Activated CD8-positive, alpha-beta memory T cell treated with anti-CD3 and anti-CD28 coated beads, Interleukin-2, amount 50 U/mL, for 48 hours (primary cell): Measurements from ENCODE around the gene DLG2.

ENCODE experiments used
- DNase-seq: peaks from one replicate; pipeline ENCODE4 v3.0.0-alpha.2; 2020

The DLG2 gene

DNA sequence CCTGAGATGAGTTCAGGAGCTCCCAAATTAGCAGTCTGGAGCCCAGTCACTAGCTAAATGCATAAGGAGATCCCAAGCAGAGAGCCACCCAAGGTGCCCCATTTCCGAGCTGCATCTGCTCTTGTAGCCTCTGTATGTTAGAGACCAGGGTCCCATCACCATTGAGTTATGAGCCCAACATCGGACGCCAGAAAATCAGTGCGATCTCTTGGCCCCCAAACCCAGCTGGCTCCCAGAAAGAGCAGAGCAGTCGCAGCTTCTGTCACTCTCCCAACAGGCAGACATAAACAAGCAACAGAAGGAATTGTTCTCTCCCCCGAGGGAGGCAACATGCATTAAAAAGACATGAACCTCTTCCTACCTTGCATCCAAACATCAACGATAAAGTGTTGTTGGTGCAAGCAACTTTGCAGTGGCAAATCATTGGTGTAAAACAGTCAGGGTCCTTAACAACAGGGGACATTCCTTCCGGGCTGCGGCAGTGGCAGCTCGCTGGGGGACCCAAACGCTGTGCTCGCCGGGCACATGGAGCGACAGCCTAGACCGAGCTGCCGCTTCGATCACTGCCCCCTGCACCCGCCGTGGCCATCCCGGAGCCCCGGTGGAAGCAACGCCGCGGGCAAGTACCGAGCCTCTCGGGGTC, 907.1 kb downstream of the DLG2 start:
- peak; percentile 44 for DNase-seq

DNA sequence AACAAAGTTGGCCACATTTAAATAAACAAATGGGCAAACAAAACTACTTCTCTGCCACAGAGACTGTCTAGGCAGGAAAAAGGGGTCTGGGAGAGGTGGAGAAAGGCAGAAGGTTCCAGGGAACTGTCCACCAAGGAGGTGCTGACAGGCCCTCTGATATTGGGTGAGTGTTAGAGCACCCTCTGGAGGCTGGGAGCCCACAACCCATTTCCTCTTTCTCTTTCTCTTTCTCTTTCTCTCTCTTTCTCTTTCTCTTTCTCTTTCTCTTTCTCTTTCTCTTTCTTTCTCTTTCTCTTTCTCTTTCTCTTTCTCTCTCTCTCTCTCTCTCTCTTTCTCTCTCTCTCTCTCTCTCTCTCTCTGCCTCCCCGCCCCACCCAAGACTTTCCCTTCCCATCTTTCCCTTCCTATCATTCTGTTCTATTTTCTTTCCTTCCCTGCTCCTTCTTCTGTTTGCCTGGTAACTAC, 912.8 kb downstream of the DLG2 start:
- peak; percentile 49 for DNase-seq

DNA sequence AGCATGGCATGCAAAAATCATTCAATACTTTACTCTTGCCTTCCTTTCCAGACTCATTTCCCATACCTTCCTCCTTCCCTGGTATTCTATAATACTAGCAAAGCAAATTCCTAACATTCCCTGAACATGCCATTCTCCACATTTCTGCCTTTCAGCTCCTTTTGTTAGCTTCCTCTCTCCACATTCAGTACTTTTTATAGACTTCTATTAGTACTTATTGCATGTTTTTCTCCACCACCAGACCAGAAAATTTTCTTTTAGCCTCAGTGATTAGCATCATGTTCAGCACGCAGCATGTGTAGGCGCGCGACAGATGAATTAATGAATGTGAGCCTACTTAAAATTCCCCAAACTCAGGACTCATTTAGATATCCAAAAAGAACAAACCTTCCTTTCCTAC, 935.3 kb downstream of the DLG2 start:
- no peak for DNase-seq

DNA sequence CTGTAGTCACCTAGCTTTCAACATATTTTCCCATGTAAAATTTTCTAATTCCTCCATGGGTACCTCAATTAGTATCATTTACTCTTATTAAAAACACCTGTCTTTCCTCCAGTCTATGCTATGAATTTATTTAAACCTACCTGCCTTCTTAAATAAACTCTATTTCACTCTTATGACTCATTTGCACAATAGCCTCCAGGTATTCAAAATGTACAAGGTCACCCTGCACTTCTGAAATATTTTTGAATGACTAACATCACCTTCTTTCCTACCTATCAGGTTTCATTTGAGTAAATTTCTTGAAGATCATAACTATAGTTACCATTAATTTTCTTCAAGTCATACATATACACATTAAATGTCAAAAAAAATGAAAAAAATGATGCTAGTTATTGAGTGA, 939.7 kb downstream of the DLG2 start:
- no peak for DNase-seq

DNA sequence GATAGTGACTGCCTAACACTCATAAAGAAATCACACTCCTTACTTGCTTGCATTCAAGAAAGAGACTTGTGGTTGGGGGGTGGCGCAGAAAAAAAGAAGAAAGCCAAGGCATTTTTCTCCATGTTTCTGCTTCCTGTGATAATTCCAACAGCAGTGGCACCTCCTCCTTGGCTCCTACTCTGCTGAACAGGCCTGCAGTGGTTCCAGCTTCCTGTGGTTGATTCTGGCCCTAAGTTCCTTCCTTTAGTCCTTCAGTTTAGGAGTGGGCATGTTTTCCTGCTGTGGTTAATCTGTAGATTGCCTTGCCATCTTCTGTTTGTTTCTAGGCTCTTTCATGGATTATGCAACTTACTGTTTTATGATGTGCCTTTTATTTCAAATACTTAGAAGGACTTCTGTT, 940.4 kb downstream of the DLG2 start:
- DNase-seq = no peak

DNA sequence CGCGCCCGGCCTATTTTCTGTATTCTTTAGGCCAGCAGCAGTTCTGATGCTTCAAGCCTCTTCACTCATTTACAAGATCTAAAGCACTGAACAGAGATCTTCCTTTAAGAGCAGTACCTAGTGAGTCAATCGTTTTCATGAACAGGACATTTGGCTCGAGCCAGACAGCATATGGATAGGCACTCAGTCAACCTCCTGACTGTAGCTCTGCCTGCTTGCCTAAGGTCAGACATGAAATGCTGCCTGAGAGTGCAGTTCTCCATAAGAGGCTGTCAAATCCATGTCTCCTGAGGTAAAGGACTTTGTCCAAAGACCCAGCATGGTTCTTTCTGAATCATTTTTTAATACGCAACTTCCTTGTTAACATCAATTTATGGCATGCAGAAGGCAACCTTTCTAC, 941.2 kb downstream of the DLG2 start:
- no peak for DNase-seq

DNA sequence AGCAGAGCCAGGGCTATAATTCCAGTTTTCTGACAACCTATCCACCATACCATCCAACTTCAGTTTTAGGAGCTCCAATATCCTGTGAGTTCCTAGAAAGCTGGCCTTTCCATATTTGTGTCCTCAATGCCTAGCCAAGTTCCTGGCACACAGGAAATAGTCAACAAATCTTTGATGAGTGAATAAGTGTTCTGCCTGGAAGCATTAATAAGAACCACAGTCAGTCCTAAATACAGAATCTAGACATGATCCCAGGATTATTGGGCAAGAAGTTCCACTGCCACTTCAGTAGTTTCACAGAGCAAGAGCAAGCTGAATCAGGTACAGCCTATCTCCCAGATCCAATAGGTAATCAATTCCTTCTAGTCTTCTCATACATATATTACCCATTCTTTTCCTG, 942.0 kb downstream of the DLG2 start:
- no peak for DNase-seq

DNA sequence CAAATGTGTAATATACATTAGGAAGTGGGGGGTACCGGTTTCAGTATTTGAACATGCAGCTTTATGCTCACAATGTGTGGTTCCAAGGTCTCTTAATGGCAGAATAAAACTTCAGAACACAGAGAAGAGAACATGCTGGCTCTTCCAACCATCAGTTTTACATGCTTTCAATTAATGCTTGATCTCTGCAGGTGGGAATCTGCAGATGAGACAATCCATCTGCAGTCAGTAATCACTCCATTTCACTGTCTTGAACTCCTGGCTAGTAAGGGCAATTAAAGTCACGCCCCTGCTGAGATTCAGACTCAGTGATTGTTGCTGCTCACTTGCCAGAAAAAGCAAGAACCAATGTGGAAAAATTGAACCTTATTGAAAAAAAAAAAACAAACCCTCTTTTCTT, 945.7 kb downstream of the DLG2 start:
- no peak for DNase-seq

DNA sequence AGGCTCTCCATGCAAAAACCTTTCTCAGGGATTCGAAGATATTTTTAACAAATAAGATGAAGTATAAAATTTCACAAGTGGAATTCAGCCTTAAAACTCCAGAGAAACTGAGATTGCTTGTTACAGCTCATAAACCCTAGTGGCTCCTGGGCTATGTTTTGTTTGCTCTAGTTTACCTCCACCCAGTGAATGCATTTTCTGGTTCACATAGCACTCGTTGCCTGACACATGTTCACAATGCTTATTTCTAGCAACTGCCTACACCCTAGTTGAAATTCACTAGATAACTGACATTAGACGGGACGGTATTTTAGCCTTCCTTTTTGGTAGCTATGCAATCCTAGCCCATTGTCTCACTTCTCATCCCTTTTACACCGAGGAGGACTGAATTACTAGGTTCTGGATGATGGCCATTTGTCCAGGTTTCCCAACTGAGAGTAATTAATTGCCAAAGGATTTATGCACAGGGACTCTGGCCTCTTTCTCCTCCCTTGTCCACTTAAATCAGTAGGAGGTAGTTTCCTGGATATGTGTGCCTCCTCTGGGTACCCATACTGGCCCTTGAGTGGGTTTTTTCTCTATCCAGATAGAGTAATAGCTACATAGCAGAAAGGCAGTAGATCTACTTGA, 951.6 kb downstream of the DLG2 start:
- DNase-seq = no peak

DNA sequence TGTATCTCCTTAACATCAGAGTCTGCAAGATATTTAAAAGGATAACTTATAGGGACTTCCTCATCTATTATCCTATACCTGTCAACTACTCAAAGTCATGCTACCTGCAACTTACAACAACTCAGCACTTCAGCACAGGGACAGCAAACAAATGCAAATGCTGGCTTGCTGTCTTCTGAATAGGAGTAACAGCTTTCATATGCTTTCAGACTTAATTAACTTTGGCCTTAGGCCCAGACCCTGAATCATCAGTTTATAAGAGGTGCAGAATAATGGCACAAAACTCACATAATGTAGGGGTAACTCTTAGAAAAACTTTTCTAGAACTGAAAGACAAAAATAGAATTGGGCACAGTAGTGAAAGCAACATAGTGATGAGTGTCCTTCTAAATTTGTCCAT, 953.4 kb downstream of the DLG2 start:
- DNase-seq = no peak

DNA sequence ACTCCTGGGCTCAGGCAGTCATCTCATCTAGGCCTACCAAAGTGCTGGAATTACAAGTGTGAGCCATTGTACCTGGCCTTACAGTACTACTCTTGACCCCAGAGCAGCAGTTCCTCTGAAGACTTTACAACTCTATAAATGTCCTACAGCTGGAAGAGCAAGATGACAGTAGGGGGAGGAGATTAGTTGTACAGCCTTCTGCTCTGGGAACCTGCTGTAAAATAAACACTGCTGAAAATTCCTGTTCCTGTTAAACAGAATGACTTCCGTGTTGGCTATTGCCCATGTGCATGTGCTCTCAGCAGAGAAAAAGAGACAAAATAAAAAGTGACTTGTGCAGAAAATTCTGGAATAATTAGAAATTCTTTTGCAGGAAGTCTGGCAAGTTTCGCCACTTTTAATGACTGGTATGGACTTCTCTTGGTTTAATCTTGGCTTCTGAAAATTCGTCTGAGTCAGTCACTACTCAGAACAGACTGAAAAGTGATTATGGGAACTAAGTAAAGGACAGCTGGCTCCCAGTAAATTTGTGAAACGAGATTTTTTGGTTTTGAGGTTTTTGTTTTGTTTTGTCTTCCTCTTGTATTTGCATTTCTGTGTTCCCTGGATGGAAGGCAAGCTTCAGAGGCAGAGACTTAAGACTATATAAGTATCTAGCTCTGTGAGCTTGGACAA, 955.7 kb downstream of the DLG2 start:
- DNase-seq = no peak

DNA sequence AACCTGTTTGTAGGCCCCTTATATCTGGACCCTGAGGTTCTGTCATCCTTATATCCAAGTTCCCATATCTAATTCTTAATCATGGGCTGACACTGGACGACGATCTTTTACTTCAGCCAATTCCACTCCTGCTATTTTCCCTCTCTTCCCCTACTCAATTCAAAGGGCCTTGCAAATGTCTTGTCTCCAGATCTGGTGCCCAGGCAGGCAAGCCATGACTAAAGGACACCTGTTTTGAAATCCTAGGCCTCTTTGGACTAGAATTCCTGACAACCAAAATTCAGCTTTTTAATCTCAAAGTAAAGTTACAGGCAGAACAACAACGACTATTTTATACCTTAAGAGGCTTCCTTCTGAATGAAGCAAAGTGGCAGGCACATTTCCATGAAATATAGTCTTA, 963.4 kb downstream of the DLG2 start:
- no peak for DNase-seq

DNA sequence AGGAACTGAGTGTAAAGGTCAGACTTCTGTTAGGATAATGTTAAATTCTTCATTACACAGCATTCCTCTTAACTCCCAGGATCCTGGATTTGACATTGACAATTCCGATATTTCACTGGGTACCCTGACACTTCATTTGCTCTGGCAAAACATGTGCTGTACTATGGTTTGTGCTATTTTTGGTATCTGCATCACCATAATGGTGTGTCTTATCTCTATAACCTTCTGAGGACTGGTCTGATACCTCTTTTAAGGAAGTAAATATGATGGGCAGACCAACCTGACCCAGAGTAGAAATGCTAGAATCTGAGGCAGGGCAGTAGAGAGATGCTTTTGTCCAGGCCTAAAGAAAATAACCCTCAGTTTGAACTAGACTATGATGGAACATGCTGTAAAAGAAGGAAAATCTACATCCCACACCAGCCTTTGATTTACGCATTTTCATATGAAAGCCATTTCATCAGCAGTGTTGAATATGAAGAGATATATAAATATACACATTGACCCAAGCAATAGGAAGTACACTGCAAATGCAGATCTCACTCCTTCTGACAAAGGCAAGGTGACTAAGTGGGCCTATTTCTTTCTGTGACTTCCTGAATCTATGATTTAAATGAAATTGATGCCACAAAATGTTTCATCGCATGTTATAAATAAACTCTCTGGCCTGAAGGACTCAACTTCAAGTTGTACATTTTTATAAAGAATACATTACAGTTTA, 966.7 kb downstream of the DLG2 start:
- DNase-seq = no peak

DNA sequence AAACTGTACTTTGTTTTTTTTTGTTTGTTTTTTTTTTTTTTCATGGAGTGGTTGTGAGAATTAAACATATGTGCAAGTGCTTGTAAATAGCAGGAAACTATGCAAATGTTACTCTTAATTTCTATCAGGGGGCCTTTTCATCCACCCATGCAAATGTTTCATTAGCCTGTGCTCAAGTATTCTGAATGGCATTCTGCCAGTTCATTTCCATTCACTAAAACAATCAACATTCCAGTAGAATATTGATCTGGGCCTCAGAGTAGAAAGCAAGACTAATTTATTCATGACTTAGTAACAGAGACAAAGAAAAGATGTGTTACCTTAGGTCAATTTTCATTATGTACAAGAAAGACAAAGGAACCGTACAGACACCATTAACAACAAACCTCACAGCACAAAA, 971.4 kb downstream of the DLG2 start:
- no peak for DNase-seq

DNA sequence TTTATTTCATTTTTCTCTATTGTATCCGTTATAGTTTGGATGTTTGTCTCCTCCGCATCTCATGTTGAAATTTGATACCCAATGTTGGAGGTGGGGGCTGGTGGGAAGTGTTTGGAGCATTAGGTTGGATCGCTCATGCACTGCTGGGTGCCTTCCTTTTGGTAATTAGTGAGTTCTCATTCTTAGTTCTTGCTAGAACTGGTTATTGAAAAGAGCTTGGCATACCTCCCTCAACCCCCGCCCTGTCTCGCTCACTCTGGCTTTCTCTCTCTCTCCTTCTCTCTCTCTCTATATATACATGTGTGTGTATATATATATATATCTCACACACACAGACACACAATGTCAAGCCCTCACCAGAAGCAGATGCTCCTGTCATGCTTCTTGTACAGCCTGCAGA, 978.7 kb downstream of the DLG2 start:
- DNase-seq = no peak

DNA sequence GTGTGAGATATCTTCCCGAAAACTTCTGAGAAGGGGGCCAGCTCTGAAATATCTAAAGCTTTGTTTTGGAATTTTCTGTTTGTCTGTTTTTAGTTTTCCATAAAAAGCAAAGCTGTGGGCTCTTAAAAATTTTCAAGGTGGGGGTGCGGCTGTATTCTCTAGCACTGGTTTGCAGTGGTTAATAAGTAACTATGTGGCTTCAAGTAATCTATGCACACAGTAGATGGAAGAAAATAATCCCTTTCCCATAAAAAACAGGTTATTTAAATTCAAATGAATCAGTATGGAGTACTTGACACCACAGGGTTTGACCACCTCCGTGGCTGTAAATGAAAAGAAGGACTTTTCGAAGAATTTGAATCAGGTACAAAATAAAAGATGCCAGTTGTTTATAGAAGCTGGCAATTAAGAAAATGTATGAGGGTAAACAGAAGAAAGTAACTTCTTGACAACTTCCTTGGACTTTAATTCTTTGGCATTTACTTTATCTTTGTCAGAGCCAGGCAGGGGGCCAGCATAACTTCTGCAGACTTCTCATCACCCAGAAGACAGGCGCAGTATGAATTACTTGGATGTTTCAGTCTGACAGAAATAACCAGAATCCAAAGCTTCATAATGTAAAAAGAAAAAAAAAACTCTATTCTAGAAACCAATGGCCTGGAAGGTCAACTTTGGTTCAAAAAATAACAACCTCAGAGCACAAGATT, 981.0 kb downstream of the DLG2 start:
- no peak for DNase-seq

DNA sequence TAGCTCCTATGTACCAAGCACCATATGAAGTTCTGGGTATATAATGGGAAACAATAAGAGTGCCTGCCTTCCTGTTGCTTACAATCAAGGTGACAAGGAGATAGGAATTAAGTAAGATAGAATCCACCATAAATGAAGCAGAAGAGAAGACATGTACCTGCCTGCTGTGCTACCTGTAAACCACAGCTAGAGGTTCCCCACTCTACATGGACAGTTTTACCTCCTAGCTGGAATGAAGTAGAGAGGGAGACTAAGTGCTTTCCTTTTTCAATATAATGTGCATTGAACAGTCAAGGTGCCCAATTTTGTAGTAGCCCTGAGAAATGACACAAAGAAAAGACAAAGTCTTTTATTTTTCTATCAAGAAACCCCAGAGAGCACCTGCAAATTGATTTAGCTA, 984.6 kb downstream of the DLG2 start:
- no peak for DNase-seq

DNA sequence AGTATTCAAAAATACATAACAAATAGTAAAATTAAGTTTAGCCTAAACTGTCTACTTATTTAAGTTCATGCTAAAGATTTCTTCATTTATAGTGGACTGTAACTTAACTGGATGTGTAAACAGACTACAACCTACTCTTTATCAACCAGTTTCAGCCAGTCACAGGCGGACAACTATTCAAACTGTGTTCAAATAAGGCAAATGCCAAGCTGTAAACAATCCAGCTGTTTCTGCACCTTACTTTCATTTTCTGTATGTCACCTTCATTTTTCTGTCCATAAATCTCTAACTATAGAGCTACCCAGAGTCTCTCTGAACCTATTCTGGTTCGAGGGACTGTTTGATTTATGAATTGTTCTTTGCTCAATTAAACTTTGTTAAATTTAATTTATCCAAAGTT, 992.8 kb downstream of the DLG2 start:
- DNase-seq = no peak

DNA sequence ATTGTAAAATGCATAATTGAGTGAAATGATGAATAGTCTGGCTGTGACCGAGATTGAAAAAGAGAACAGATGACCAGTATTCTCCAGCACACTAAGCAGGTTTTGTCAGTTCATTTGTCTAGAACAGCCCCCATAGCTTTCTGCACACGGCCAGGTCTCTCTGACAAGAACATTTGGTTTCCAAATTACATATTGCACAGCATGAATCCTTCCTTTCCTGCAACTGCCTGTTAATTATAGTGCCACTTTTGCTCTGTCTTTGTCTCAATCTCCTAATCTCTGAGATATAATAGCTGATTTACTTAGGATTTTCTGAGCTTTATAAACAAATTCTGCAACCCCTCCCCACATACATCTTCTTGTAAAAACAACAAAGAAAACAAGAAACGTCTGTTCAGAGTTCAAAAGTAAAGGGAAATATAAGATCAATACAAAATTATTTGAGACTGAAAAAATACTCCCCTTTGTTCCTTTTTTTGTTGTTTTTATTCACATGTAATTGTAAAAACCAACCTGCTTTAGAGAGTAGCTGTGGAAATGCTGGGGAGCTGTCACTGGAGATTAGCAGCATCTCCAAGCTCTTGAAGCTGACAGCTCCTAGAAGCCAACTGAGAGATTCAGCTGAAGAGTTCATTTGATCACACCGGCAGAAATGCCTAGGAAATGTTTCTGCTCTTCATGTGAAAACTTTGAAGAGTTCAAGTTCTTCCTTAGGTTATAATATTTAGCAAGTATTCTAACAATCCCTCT, 998.1 kb downstream of the DLG2 start:
- no peak for DNase-seq

DNA sequence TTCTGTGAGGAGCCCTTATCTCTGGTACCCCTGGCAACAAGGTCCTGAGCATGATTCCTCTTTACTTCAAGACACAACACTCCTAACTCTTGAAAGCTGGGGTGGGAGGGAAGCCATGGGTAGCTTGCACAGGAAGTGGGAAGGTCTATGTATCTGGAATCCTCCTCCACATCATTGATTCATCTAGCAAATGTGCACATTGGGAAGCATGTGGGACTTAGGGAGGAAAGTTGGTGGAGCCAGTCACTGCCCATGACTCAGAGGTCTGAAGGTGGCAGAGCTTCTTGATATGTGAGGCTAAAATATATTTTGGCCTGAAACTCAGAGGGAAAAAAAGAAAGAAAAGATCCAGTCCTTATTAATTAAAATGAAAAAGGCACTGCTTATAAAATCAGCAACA, 1000.9 kb downstream of the DLG2 start:
- DNase-seq = no peak

DNA sequence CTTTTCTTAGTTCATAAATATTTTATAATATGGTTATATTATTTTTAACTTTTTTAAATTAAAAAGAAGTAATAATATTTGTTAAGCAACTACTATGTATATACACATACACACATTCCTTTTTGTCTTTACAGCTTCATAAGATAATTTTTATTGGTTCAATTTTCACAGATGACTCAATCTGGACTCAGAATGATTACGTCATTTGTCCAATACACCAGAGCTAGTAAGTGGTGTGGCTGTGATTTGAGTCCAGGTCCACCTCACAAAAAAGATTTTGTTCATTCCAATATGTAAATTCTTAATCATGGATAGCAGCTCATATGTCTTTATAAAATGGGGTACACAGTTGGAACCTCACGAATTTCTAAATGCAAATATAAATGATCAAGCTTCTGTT, 1014.5 kb downstream of the DLG2 start:
- no peak for DNase-seq

DNA sequence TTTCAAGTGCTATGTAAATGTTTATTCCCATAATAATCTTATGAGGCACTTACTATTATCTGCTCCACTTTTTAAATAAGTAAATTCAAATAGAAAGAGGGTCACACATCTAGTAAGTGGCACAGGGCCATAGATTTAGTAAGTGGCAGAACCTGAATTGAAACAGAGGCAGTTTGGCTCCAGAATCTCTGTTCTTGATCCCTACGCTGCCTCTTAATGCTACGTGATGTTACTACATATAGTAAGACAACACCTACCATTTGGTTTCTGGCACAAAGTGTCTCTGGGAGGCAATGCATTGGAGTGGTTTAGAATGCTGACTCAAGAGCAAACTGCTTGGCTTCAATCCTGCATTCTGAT, 1018.3 kb downstream of the DLG2 start:
- no peak for DNase-seq
